Neutrophil (primary cell): ENCODE measurements around the gene SUSD1.

ENCODE experiments used
- H3K27ac ChIP-seq: fragments of 200-600 bp; sonication (generic); 2 replicates; pipeline ENCODE4 v1.5.1; 2016; ENCODE audit warnings: mild to moderate bottlenecking, moderate library complexity
- H3K27me3 ChIP-seq: fragments of 200-600 bp; sonication (generic); 2 replicates; pipeline ENCODE4 v1.6.0; 2016; ENCODE audit warnings: mild to moderate bottlenecking
- H3K36me3 ChIP-seq: fragments of 200-600 bp; sonication (generic); 2 replicates; pipeline ENCODE4 v1.5.1; 2017
- H3K4me1 ChIP-seq, 2 experiments: fragments of 200-600 bp in 1 of 2; sonication (generic) in 1 of 2; 1 replicate in 1 of 2; 2 replicates in 1 of 2; pipeline versions ENCODE4 v1.5.1 to v1.6.1; 2013 to 2016; ENCODE audit warnings: low read depth in 1 of 2, low read length in 1 of 2, mild to moderate bottlenecking in 1 of 2, moderate library complexity in 1 of 2; ENCODE audit not compliant: control insufficient read depth in 1 of 2, insufficient read depth in 1 of 2
- H3K4me3 ChIP-seq, 2 experiments: fragments of 200-600 bp in 1 of 2; sonication (generic) in 1 of 2; 1 replicate in 1 of 2; 2 replicates in 1 of 2; pipeline ENCODE4 v1.5.1; 2013 to 2016; ENCODE audit warnings: low read depth in 1 of 2, low read length in 1 of 2, mild to moderate bottlenecking in 1 of 2, moderate library complexity in 1 of 2
- H3K9me3 ChIP-seq: fragments of 200-600 bp; sonication (generic); 2 replicates; pipeline ENCODE4 v1.5.1; 2016
- CTCF ChIP-seq: fragments of 200-600 bp; sonication (generic); IDR thresholded peaks from 2 replicates; pipeline ENCODE4 v1.5.1; 2016; ENCODE audit warnings: antibody characterized with exemption

SUSD1 gene

GRCh38 chr9:112029921-112030444 lies 145.1 kb downstream of the SUSD1 start:
- Histone ChIP-seq H3K27ac (no peak overlapping the region), H3K9me3 (no peaks in the 10 kb centered on the region), H3K27me3 (no peaks in the 10 kb centered on the region), H3K4me3 (no peak overlapping the region), H3K36me3 (no peaks in the 10 kb centered on the region), H3K4me1 (no peaks in the 10 kb centered on the region)
- no peak for TF ChIP-seq CTCF

GRCh38 chr9:112028242-112029221 lies 146.6 kb downstream of the SUSD1 start:
- no peaks in the 10 kb centered on the region for H3K4me1 ChIP-seq
- H3K27ac ChIP-seq: no peak overlapping the region
- TF ChIP-seq CTCF: no peak
- H3K9me3 ChIP-seq: no peaks in the 10 kb centered on the region
- H3K27me3 ChIP-seq: peaks cover 1% of the 10 kb centered on the region
- no peak overlapping the region for H3K4me3 ChIP-seq
- H3K36me3 ChIP-seq: no peaks in the 10 kb centered on the region

- peaks cover 28% of the 10 kb centered on the region for H3K27me3 ChIP-seq
- no peak for TF ChIP-seq CTCF
These were observed 149.2 kb downstream of the SUSD1 start for GRCh38 chr9:112025850-112026249.

GRCh38 chr9:112021742-112022141 lies 153.4 kb downstream of the SUSD1 start:
- H3K4me3 ChIP-seq: no peak overlapping the region
- peaks cover 59% of the 10 kb centered on the region for H3K27me3 ChIP-seq
- H3K27ac ChIP-seq: no peak overlapping the region
- TF ChIP-seq CTCF: no peak
- no peaks in the 10 kb centered on the region for H3K36me3 ChIP-seq
- no peaks in the 10 kb centered on the region for H3K9me3 ChIP-seq
- no peaks in the 10 kb centered on the region for H3K4me1 ChIP-seq

More at GRCh38 chr9:112025850-112026249, 149.2 kb downstream of the SUSD1 start:
- Histone ChIP-seq H3K4me3 (no peak overlapping the region), H3K36me3 (no peaks in the 10 kb centered on the region), H3K27ac (no peak overlapping the region), H3K9me3 (no peaks in the 10 kb centered on the region), H3K4me1 (no peaks in the 10 kb centered on the region)

- H3K27me3 ChIP-seq: peaks cover 66% of the 10 kb centered on the region
- no peaks in the 10 kb centered on the region for H3K4me1 ChIP-seq
- H3K4me3 ChIP-seq: no peak overlapping the region
- no peak overlapping the region for H3K27ac ChIP-seq
- no peak for TF ChIP-seq CTCF
- no peaks in the 10 kb centered on the region for H3K9me3 ChIP-seq
- H3K36me3 ChIP-seq: no peaks in the 10 kb centered on the region
These were observed 154.2 kb downstream of the SUSD1 start for GRCh38 chr9:112020680-112021596.
